Fibroblast of villous mesenchyme (primary cell): ENCODE results near the gene PASK. TPM values are rescaled to one million over a fixed set of nuclear protein-coding genes. Genes with fewer than 3 reads are reported as not detected.

ENCODE experiments used
- DNase-seq: peaks from one replicate; pipeline ENCODE4 v3.0.0-alpha.2; 2010; ENCODE audit warnings: low read depth
- H3K4me3 ChIP-seq: 2 replicates; pipeline ENCODE4 v1.5.1; 2011; ENCODE audit warnings: low read depth, mild to moderate bottlenecking, low read length
- total RNA-seq: library from RNA; depleted of rRNA; stranded (reverse); fragments of >200 nt; gene quantifications from 2 replicates; pipeline ENCODE4 v1.2.3, GENCODE V29; 2012
- TF ChIP-seq, protein P1 (sequence below): IDR thresholded peaks from 2 replicates; pipeline ENCODE4 v1.5.1; 2012; ENCODE audit warnings: low read depth, mild to moderate bottlenecking, low read length; ENCODE audit not compliant: insufficient read depth

Gene PASK
- total RNA-seq, 1 donor = 2.6 TPM

DNA sequence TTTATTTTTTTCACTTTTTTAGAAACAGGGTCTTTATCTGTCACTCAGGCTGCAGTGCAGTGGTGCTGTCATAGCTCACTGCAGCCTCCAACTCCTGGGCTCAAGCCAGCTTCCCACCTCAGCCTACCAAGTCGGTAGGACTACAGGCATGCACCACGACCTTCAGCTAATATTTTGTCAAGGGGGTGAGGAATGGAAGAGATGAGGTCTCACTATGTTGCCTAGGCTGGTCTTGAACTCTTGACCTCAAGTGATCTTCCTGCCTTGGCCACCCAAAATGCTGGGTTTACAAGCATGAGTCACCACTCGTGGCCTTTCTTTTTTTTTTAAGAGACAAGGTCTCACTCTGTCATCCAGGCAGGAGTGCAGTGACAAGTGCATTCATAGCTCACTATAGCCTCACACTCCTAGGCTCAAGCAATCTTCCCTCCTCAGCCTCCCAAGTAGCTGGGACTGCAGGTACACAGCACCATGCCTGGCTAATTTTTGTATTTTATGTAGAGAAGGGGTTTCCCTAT lies 14.4 kb upstream of the PASK start:
- TF ChIP-seq, protein P1, sequence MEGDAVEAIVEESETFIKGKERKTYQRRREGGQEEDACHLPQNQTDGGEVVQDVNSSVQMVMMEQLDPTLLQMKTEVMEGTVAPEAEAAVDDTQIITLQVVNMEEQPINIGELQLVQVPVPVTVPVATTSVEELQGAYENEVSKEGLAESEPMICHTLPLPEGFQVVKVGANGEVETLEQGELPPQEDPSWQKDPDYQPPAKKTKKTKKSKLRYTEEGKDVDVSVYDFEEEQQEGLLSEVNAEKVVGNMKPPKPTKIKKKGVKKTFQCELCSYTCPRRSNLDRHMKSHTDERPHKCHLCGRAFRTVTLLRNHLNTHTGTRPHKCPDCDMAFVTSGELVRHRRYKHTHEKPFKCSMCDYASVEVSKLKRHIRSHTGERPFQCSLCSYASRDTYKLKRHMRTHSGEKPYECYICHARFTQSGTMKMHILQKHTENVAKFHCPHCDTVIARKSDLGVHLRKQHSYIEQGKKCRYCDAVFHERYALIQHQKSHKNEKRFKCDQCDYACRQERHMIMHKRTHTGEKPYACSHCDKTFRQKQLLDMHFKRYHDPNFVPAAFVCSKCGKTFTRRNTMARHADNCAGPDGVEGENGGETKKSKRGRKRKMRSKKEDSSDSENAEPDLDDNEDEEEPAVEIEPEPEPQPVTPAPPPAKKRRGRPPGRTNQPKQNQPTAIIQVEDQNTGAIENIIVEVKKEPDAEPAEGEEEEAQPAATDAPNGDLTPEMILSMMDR = no peak
- no peak for DNase-seq
- no peak overlapping the region for H3K4me3 ChIP-seq

DNA sequence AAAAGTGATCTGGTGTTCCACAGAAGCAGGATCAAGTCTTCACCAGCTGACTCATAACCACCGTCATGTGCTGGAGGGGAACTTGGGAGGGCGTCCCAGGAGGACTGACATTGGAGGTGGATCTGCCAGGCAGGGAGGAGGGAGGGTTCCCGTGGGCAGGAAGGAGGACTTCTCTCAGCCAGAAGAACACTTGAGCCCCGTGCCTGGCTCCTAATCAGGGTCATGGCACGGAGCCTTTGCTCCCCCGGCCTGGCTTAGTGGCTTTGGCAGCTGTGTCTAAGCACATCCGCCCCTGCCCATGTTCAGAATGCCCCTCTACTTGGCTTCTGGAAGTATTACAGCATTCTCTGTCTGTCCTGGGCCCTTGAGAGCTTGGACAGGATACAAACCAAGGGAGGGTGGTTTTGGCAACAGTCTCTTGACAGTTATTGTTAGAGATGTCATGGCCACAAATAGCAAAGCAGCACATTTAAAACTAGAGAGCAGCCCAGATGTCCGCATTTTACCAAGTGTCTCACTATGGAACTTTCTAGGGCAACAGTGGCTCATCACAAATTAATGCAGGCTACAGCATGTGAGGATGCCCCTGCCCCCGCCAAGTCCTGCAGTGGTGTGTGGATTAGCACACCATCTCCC lies 12.5 kb upstream of the PASK start:
- DNase-seq = peak; percentile 86
- no peak overlapping the region for H3K4me3 ChIP-seq
- TF ChIP-seq, protein P1 = no peak

DNA sequence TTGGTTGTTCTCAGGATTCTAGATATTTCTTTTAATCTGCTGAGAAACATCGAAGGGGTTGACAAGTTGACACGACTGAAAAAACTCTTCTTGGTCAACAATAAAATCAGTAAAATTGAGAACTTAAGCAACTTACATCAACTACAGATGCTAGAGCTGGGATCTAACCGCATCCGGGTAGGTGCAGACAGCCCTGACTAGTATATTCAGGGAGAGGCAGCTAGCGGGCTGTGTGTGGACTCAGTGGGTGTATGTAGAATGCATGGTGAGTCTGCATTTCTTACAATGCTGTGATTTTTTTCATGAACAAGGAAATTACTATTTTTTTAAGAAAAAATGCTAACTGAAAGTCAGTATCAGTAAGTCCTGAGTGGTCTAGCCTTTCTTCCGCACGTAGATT lies 11.0 kb upstream of the PASK start:
- TF ChIP-seq, protein P1 = no peak
- no peak overlapping the region for H3K4me3 ChIP-seq
- no peak for DNase-seq

GRCh38 chr2:241159116-241159515 lies 9.8 kb upstream of the PASK start:
- TF ChIP-seq, protein P1 = no peak
- H3K4me3 ChIP-seq = no peak overlapping the region
- DNase-seq = no peak

DNA sequence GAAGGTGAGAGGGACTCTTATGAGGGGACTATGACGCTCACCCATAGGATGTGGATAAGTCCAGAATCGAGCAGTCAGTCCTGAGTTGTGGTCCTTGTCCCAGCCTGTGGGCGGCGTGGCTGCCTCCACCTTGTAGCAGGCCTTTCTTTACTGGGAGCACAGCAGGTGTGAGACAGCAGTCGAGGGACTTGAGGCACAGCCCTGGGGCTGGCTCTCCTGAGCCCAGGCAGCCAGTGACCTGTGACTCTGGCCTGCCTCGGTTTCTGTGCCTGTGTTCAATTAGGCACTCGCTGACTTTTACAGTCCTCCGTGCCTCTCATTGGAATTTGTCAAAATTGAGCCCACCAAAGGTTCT lies 9.3 kb upstream of the PASK start:
- DNase-seq = no peak
- TF ChIP-seq, protein P1 = no peak
- no peak overlapping the region for H3K4me3 ChIP-seq

GRCh38 chr2:241157841-241158545 lies 8.7 kb upstream of the PASK start:
- H3K4me3 ChIP-seq = no peak overlapping the region
- TF ChIP-seq, protein P1 = no peak
- DNase-seq = peak; percentile 51
